ACC112 (cell line): ENCODE data around the gene BRIP1.
"Not testable (repeated sequence)": the region's sequence is repeated elsewhere in the genome, so short reads cannot be mapped to it uniquely, and the experiment has no call there.

Experiments used
- H2AFZ ChIP-seq: fragments of 200-600 bp; sonication (generic); one replicate; pipeline ENCODE4 v1.6.0; 2017; ENCODE audit warnings: antibody characterized with exemption, low read length; ENCODE audit not compliant: unreplicated experiment
- H3K27ac ChIP-seq: fragments of 200-600 bp; sonication (generic); 2 replicates; pipeline ENCODE4 v1.5.1; 2014; ENCODE audit warnings: low read depth, mild to moderate bottlenecking, antibody characterized with exemption, low read length, moderate library complexity
- H3K27me3 ChIP-seq: fragments of 200-600 bp; sonication (generic); 2 replicates; pipeline ENCODE4 v1.6.1; 2014; ENCODE audit warnings: mild to moderate bottlenecking, antibody characterized with exemption, low read length, moderate library complexity, mixed read lengths; ENCODE audit not compliant: insufficient read depth
- H3K36me3 ChIP-seq: fragments of 200-600 bp; sonication (generic); 2 replicates; pipeline ENCODE4 v1.6.1; 2016; ENCODE audit warnings: mild to moderate bottlenecking, antibody characterized with exemption, low read length, moderate library complexity, mixed read lengths; ENCODE audit not compliant: insufficient read depth
- H3K4me1 ChIP-seq: fragments of 200-600 bp; sonication (generic); one replicate; pipeline ENCODE4 v1.6.1; 2016; ENCODE audit warnings: low read length, mixed read lengths; ENCODE audit not compliant: insufficient read depth, unreplicated experiment, control insufficient read depth
- H3K4me3 ChIP-seq: fragments of 200-600 bp; sonication (generic); 2 replicates; pipeline ENCODE4 v1.5.1; 2014; ENCODE audit warnings: mild to moderate bottlenecking, low read depth, low read length
- H3K79me2 ChIP-seq: fragments of 200-600 bp; sonication (generic); one replicate; pipeline ENCODE4 v1.6.0; 2016; ENCODE audit warnings: low read length; ENCODE audit not compliant: control insufficient read depth, unreplicated experiment, insufficient read depth

BRIP1 gene

GRCh38 chr17:61670691-61671090, 192.6 kb downstream of the BRIP1 start:
- Histone ChIP-seq H3K27me3 (no peaks in the 10 kb centered on the region), H3K36me3 (no peaks in the 10 kb centered on the region), H3K27ac (no peak overlapping the region), H2AFZ (no peak overlapping the region), H3K79me2 (no peaks in the 10 kb centered on the region), H3K4me3 (no peak overlapping the region), H3K4me1 (no peaks in the 10 kb centered on the region)

GRCh38 chr17:61669522-61669921, 193.8 kb downstream of the BRIP1 start:
- H3K4me3 ChIP-seq = no peak overlapping the region
- no peaks in the 10 kb centered on the region for H3K36me3 ChIP-seq
- H3K27ac ChIP-seq = no peak overlapping the region
- no peaks in the 10 kb centered on the region for H3K27me3 ChIP-seq
- no peak overlapping the region for H2AFZ ChIP-seq
- H3K4me1 ChIP-seq = no peaks in the 10 kb centered on the region
- H3K79me2 ChIP-seq = no peaks in the 10 kb centered on the region

GRCh38 chr17:61668486-61668885, 194.8 kb downstream of the BRIP1 start:
- no peak overlapping the region for H2AFZ ChIP-seq
- no peaks in the 10 kb centered on the region for H3K27me3 ChIP-seq
- H3K27ac ChIP-seq = no peak overlapping the region
- H3K4me1 ChIP-seq = no peaks in the 10 kb centered on the region
- no peak overlapping the region for H3K4me3 ChIP-seq
- no peaks in the 10 kb centered on the region for H3K79me2 ChIP-seq
- no peaks in the 10 kb centered on the region for H3K36me3 ChIP-seq

- not testable (repeated sequence) for H3K27ac ChIP-seq, H3K36me3 ChIP-seq, H2AFZ ChIP-seq, H3K79me2 ChIP-seq, H3K4me1 ChIP-seq, H3K27me3 ChIP-seq, H3K4me3 ChIP-seq
These were observed 196.8 kb downstream of the BRIP1 start for GRCh38 chr17:61666406-61667088.

GRCh38 chr17:61663310-61663709, 200.0 kb downstream of the BRIP1 start:
- no peak overlapping the region for H3K4me3 ChIP-seq
- H3K79me2 ChIP-seq = no peaks in the 10 kb centered on the region
- peaks cover 4% of the 10 kb centered on the region for H3K4me1 ChIP-seq
- no peaks in the 10 kb centered on the region for H3K27me3 ChIP-seq
- no peak overlapping the region for H2AFZ ChIP-seq
- no peaks in the 10 kb centered on the region for H3K36me3 ChIP-seq
- no peak overlapping the region for H3K27ac ChIP-seq

- no peak overlapping the region for H3K4me3 ChIP-seq
- peaks cover 4% of the 10 kb centered on the region for H3K4me1 ChIP-seq
- no peaks in the 10 kb centered on the region for H3K79me2 ChIP-seq
- H2AFZ ChIP-seq = no peak overlapping the region
- H3K27me3 ChIP-seq = no peaks in the 10 kb centered on the region
- no peaks in the 10 kb centered on the region for H3K36me3 ChIP-seq
- H3K27ac ChIP-seq = no peak overlapping the region
These were observed 200.6 kb downstream of the BRIP1 start for GRCh38 chr17:61662741-61663140.

- no peaks in the 10 kb centered on the region for H3K36me3 ChIP-seq
- H3K79me2 ChIP-seq = no peaks in the 10 kb centered on the region
- no peak overlapping the region for H3K4me3 ChIP-seq
- H3K27me3 ChIP-seq = no peaks in the 10 kb centered on the region
- H3K27ac ChIP-seq = no peak overlapping the region
- H2AFZ ChIP-seq = no peak overlapping the region
- peaks cover 4% of the 10 kb centered on the region for H3K4me1 ChIP-seq
These were observed 201.1 kb downstream of the BRIP1 start for GRCh38 chr17:61662186-61662585.

GRCh38 chr17:61660746-61661485, 202.4 kb downstream of the BRIP1 start:
- no peaks in the 10 kb centered on the region for H3K36me3 ChIP-seq
- H3K27ac ChIP-seq = no peak overlapping the region
- H3K79me2 ChIP-seq = no peaks in the 10 kb centered on the region
- no peak overlapping the region for H3K4me3 ChIP-seq
- no peaks in the 10 kb centered on the region for H3K27me3 ChIP-seq
- H2AFZ ChIP-seq = no peak overlapping the region
- peaks cover 4% of the 10 kb centered on the region for H3K4me1 ChIP-seq

- H3K27ac ChIP-seq = no peak overlapping the region
- no peak overlapping the region for H3K4me3 ChIP-seq
- H3K36me3 ChIP-seq = no peaks in the 10 kb centered on the region
- H2AFZ ChIP-seq = no peak overlapping the region
- H3K4me1 ChIP-seq = peaks cover 4% of the 10 kb centered on the region
- no peaks in the 10 kb centered on the region for H3K79me2 ChIP-seq
- no peaks in the 10 kb centered on the region for H3K27me3 ChIP-seq
These were observed 203.9 kb downstream of the BRIP1 start for GRCh38 chr17:61659437-61659836.

GRCh38 chr17:61658183-61658582, 205.1 kb downstream of the BRIP1 start:
- Histone ChIP-seq H2AFZ (no peak overlapping the region), H3K4me3 (no peak overlapping the region), H3K4me1 (peaks cover 4% of the 10 kb centered on the region), H3K79me2 (no peaks in the 10 kb centered on the region), H3K27ac (no peak overlapping the region), H3K36me3 (no peaks in the 10 kb centered on the region), H3K27me3 (no peaks in the 10 kb centered on the region)

- no peak overlapping the region for H3K4me3 ChIP-seq
- no peak overlapping the region for H3K27ac ChIP-seq
- H3K4me1 ChIP-seq = peaks cover 4% of the 10 kb centered on the region
- H3K79me2 ChIP-seq = no peaks in the 10 kb centered on the region
- no peaks in the 10 kb centered on the region for H3K36me3 ChIP-seq
- no peaks in the 10 kb centered on the region for H3K27me3 ChIP-seq
- no peak overlapping the region for H2AFZ ChIP-seq
These were observed 206.0 kb downstream of the BRIP1 start for GRCh38 chr17:61657338-61657737.
